22Rv1 (cell line): ENCODE measurements around the gene KIRREL2.

Experiments
- CTCF ChIP-seq: fragments of 450-650 bp; IDR thresholded peaks from 2 replicates; pipeline ENCODE4 v1.5.1; 2017; ENCODE audit warnings: mild to moderate bottlenecking
- ZFX ChIP-seq: fragments of 450-650 bp; IDR thresholded peaks from 2 replicates; pipeline ENCODE4 v1.6.1; 2017; ENCODE audit warnings: antibody characterized with exemption, borderline replicate concordance

DNA sequence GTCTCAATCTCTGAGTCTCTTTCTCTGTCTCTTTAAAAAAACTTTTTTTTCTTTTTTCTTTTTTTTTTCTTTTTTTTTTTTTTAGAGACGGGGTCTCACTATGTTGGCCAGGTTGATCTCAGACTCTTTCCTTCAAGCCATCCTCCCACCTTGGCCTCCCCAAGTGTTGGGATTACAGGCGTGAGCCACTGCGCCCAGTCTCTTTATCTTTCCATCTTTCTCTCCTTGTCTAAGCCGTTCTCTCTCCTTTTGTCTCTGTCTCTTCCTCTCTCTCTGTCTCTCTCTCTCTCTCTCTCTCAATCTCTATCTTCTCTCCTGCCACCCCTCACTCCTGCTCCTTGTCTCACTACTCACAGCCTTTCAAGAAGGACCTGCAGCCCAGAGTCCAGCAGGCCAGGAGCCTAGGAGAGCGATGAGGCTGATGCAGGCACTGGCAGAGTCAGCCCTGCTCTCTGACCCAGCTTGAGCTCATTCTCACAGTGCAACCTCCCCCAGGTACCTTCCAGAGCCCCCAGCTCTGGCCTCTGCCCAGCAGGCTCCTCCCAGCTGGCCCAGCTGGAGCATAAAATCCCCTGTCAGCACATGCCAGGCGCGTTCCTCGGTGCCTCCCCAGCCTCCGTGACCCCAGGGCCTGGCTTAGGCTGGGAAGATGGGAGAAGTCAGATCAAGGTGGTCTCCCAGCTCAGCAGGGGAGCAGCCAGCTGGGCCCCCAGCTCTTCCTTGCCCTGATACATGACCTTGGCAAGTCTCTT is 4.5 kb upstream of the KIRREL2 start, which contains the start of gene NPHS1:
- no peak for TF ChIP-seq CTCF
- no peak for TF ChIP-seq ZFX
